K562 (cell line): Measurements from ENCODE around the gene DNAH3. TPM values are rescaled to one million over a fixed set of nuclear protein-coding genes. Genes with fewer than 3 reads are reported as not detected.
A peak's percentile ranks its signal among the peaks of the same experiment; 100 is the strongest.

Experiments used
- ATAC-seq: fragments of 200-7000 bp; cut with Tn5 transposase; 3 replicates; pipeline ENCODE4 v1.9.1; 2020; ENCODE audit warnings: moderate library complexity
- BruUV-seq: library from RNA; stranded (reverse); fragments of 400-500 nt; replicated peaks from 2 replicates; lab custom pipeline; 2021; lab: Mats Ljungman, UMichigan
- CTCF ChIA-PET: fragments of 300-600 bp; formaldehyde crosslinking; extraction: SDS; loops from one replicate; lab custom pipeline; 2021; ENCODE audit warnings: low intra/inter-chr PET ratio; lab: Yijun Ruan, JAX
- POLR2A ChIA-PET: fragments of 300-600, 350-650 bp; sonication (Branson Sonifier 250); formaldehyde crosslinking; extraction: SDS; loops from one replicate; lab custom pipeline; 2021; ENCODE audit warnings: antibody characterized with exemption, inconsistent platforms; lab: Yijun Ruan, JAX
- DNase-seq, 4 experiments: peaks; one replicate each; pipeline versions ENCODE4 v3.0.0 to v3.0.0-alpha.2; 2011 to 2018; ENCODE audit warnings: low spot score in 3 of 4, mixed read lengths in 3 of 4; ENCODE audit errors: extremely low read depth in 1 of 4
- FAIRE-seq: peaks from 2 replicates; lab custom pipeline; 2011; peaks lifted over from hg19 to GRCh38; lab: Jason Lieb, UNC
- H2AFZ ChIP-seq: 2 replicates; pipeline ENCODE4 v1.6.0; 2011; ENCODE audit warnings: low read depth, low read length, control low read depth, inconsistent platforms
- H3K27ac ChIP-seq: fragments of 200-600 bp; 3 replicates; pipeline ENCODE4 v1.8.0; 2011; ENCODE audit warnings: low read depth, mild to moderate bottlenecking, control low read depth, inconsistent platforms, low read length, moderate library complexity, mixed read lengths; ENCODE audit errors: extremely low read depth
- H3K27me3 ChIP-seq, 2 experiments: fragments of 300-600 bp in 1 of 2; 2 replicates in 1 of 2; 3 replicates in 1 of 2; pipeline versions ENCODE4 v1.6.0 to v1.8.0; 2011; ENCODE audit warnings: inconsistent platforms in 2 of 2, low read length in 2 of 2, mild to moderate bottlenecking in 1 of 2, mixed read lengths in 1 of 2, moderate library complexity in 1 of 2; ENCODE audit not compliant: control insufficient read depth in 2 of 2, insufficient read depth in 2 of 2
- H3K36me3 ChIP-seq: fragments of 300-600 bp; 3 replicates; pipeline ENCODE4 v1.8.0; 2011; ENCODE audit warnings: mild to moderate bottlenecking, low read length, inconsistent platforms; ENCODE audit not compliant: control insufficient read depth, insufficient read depth
- H3K4me1 ChIP-seq, 2 experiments: fragments of 200-600 bp in 1 of 2; replicated peaks in 1 of 2; 2 replicates in 1 of 2; 3 replicates in 1 of 2; pipeline versions ENCODE4 v1.5.1 to v1.8.0; 2011; ENCODE audit warnings: inconsistent platforms in 2 of 2, low read length in 2 of 2, mild to moderate bottlenecking in 1 of 2, mixed read lengths in 1 of 2, moderate library complexity in 1 of 2; ENCODE audit not compliant: control insufficient read depth in 2 of 2, insufficient read depth in 2 of 2
- H3K4me2 ChIP-seq: 2 replicates; pipeline ENCODE4 v1.6.1; 2011; ENCODE audit warnings: low read length, control low read depth, inconsistent platforms, mixed read lengths; ENCODE audit not compliant: insufficient read depth
- H3K4me3 ChIP-seq: fragments of 200-600 bp; sonication (generic), shearing (Covaris generic); 2 replicates; pipeline ENCODE4 v1.5.1; 2016; ENCODE audit warnings: control low read depth, inconsistent platforms
- H3K79me2 ChIP-seq: fragments of 200-600 bp; 3 replicates; pipeline ENCODE4 v1.8.0; 2011; ENCODE audit warnings: low read length, inconsistent platforms; ENCODE audit not compliant: control insufficient read depth, insufficient read depth
- H3K9ac ChIP-seq, 2 experiments: 2 replicates each; pipeline versions ENCODE4 v1.6.0 to v1.6.1; 2011; ENCODE audit warnings: low read depth in 2 of 2, low read length in 2 of 2, control low read depth in 1 of 2, inconsistent platforms in 1 of 2, mild to moderate bottlenecking in 1 of 2, mixed read lengths in 1 of 2; ENCODE audit not compliant: insufficient read depth in 1 of 2
- H3K9me1 ChIP-seq: one replicate; pipeline ENCODE4 v1.6.0; 2011; ENCODE audit warnings: inconsistent platforms, mild to moderate bottlenecking, low read length, moderate library complexity; ENCODE audit not compliant: control insufficient read depth, insufficient read depth
- H3K9me3 ChIP-seq: replicated peaks from 2 replicates; pipeline ENCODE4 v1.5.1; 2011; ENCODE audit warnings: low read depth, low read length, inconsistent platforms; ENCODE audit not compliant: control insufficient read depth, insufficient read depth
- H4K20me1 ChIP-seq: replicated peaks from 2 replicates; pipeline ENCODE4 v1.6.1; 2011; ENCODE audit warnings: low read length, inconsistent platforms, mixed read lengths; ENCODE audit not compliant: control insufficient read depth, insufficient read depth
- ETV5 ChIP-seq: sonication (generic); formaldehyde crosslinking; IDR thresholded peaks from 2 replicates; pipeline ENCODE4 v1.4.0; 2020; ENCODE audit warnings: low read depth, mild to moderate bottlenecking, missing genetic modification reagents
- HMG20B ChIP-seq: fragments of 250-450 bp; sonication (Bioruptor Pico); IDR thresholded peaks from 2 replicates; pipeline ENCODE4 v1.5.0; 2021; ENCODE audit warnings: mild to moderate bottlenecking
- KAT8 ChIP-seq: fragments of 450-650 bp; IDR thresholded peaks from 2 replicates; pipeline ENCODE4 v1.6.1; 2016; ENCODE audit warnings: low read depth, mild to moderate bottlenecking
- KLF13 ChIP-seq: fragments of 450-650 bp; IDR thresholded peaks from 2 replicates; pipeline ENCODE4 v1.6.1; 2016; ENCODE audit warnings: missing genetic modification characterization, low read depth, mild to moderate bottlenecking, missing compliant biosample characterization, moderate library complexity, borderline replicate concordance
- POLR2AphosphoS2 ChIP-seq: IDR thresholded peaks from 2 replicates; pipeline ENCODE4 v1.6.1; 2012; ENCODE audit warnings: low read length, improper control_type of control experiment
- WGBS: fragments of 100-300 bp; shearing (Covaris generic); methylation state at CpG from one replicate; pipeline ENCODE4 v1.1.6; 2016; ENCODE audit warnings: low coverage, mixed read lengths; ENCODE audit not compliant: insufficient coverage; ENCODE audit errors: missing lambda C conversion rate; 5-methylcytosine and 5-hydroxymethylcytosine counted together
- in situ Hi-C: fragments of 300-500 bp; cut with MboI; formaldehyde crosslinking; loops from 4 replicates; pipeline ENCODE4 v1.15.0; 2018; ENCODE audit warnings: inconsistent platforms, mixed read lengths
- intact Hi-C: fragments of 100-400 bp; cut with micrococcal nuclease; formaldehyde crosslinking; loops from 2 replicates; pipeline ENCODE4 v1.14.2; 2022
- polyA plus RNA-seq, 8 experiments: library from polyadenylated mRNA; depleted of rRNA in 4 of 8; stranded (reverse) in 5 of 8; unstranded in 3 of 8; fragments of >200 nt; fragmentation: Nextera tagmentation in 2 of 8; fragmentation: Illumina TruSeq in 1 of 8; extraction: Ambion mirVana in 2 of 8; extraction: Trizol in 1 of 8; gene quantifications; 2 replicates each; pipeline versions ENCODE4 v1.2.1 to v1.2.3, GENCODE V29; 2011 to 2014; ENCODE audit warnings: inconsistent platforms in 1 of 8, missing spikeins in 1 of 8
- total RNA-seq, 7 experiments: library from RNA; depleted of rRNA in 6 of 7; stranded (reverse); fragments of >200 nt in 6 of 7; fragmentation: Illumina TruSeq in 2 of 7; extraction: Trizol in 2 of 7; gene quantifications; 2 replicates each; pipeline versions ENCODE4 v1.2.1 to v1.2.3, GENCODE V29; 2011 to 2021; ENCODE audit warnings: low replicate concordance in 1 of 7

DNAH3 gene
- total and polyA plus RNA-seq, 9 of the 15 experiments (the other 6 are each of a cell fraction or from before 2014, with no cell fraction given), result 0.32 to 0.84 (median 0.44) TPM

GRCh38 chr16:20903116-20903898, 247.3 kb downstream of the DNAH3 start:
- POLR2A ChIA-PET, result interaction anchor here (0.6 to 2.0 kb wide), 4 partner anchors 8 to 46 kb away, joined by 3 to 12 read pairs (median 4); no protein-coding TSS in a partner anchor
- no peaks in the 10 kb centered on the region for H3K27me3 ChIP-seq
- H3K27ac ChIP-seq, result no peak overlapping the region
- FAIRE-seq (no peak), ATAC-seq (no peak)
- peak overlapping the region in 1 of 2 experiments; percentile 6; a peak in 1 of 4 replicates for H3K9ac ChIP-seq
- H3K79me2 ChIP-seq, result peaks cover 38% of the 10 kb centered on the region
- peaks cover 3% of the 10 kb centered on the region; the same call in 1 of the 3 replicates for H3K36me3 ChIP-seq
- CTCF ChIA-PET, result no interaction called here
- no peak overlapping the region for H3K4me2 ChIP-seq
- in situ Hi-C loops, result no loop called here
- no peak overlapping the region for H2AFZ ChIP-seq
- TF ChIP-seq KAT8 (no peak), POLR2AphosphoS2 (0 out of 2 replicates have a peak, but pooled peaks have one; percentile 39)
- TF ChIP-seq, all 486 proteins: peak for 1
- DNase-seq, result no peak
- peaks cover 28 to 38% of the 10 kb centered on the region in 2 experiments for H3K4me1 ChIP-seq
- no peaks in the 10 kb centered on the region for H3K9me1 ChIP-seq
- no peaks in the 10 kb centered on the region for H4K20me1 ChIP-seq
- BruUV-seq, result no TSS peak
- WGBS, result 76% methylated on average over 5 of the region's 5 CpGs
- no peak overlapping the region for H3K4me3 ChIP-seq
- intact Hi-C loops, result loop anchor here (5.0 kb wide), 2 partner anchors 44 to 51 kb away; no protein-coding TSS in a partner anchor
- no peaks in the 10 kb centered on the region for H3K9me3 ChIP-seq

DNA sequence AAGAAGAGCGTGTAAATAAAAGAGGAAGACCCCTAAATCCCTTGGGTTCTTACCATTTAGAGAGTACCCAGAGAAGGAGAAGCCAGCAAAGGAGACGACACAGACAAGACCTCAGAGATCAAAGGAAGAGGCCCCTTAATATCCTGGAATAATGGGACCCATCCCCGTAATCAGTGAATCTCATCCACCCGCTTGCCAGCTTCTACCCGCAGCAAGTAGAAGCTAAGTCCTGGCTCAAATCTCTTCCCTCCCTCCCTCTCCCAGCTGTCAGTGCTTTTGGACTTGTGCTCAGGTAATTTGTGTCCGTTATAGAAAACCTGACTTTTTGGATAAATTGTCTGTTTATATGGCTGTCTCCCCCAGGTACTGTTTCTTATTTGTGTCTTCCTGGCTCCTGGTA, 248.2 kb downstream of the DNAH3 start:
- ATAC-seq, result no peak
- intact Hi-C loops, result loop anchor here (5.0 kb wide), 2 partner anchors 45 to 50 kb away; no protein-coding TSS in a partner anchor
- WGBS, result 89% methylated on average over 6 of the region's 6 CpGs
- Histone ChIP-seq H3K4me1 (peaks cover 32 to 45% of the 10 kb centered on the region in 2 experiments), H2AFZ (no peak overlapping the region), H3K4me2 (no peak overlapping the region; the same call in 1 of the 2 replicates), H4K20me1 (no peaks in the 10 kb centered on the region), H3K36me3 (peaks cover 3% of the 10 kb centered on the region; the same call in 1 of the 3 replicates), H3K4me3 (no peak overlapping the region), H3K27ac (no peak overlapping the region), H3K9me3 (no peaks in the 10 kb centered on the region), H3K9me1 (no peaks in the 10 kb centered on the region), H3K9ac (peak overlapping the region in 1 of 2 experiments; percentile 92; a peak in 1 of 4 replicates), H3K27me3 (no peaks in the 10 kb centered on the region), H3K79me2 (peaks cover 38% of the 10 kb centered on the region)
- BruUV-seq, result no TSS peak
- FAIRE-seq, result no peak
- no peak for DNase-seq
- TF ChIP-seq KLF13 (tag), result no peak
- TF ChIP-seq HMG20B, result no peak
- 0 out of 2 replicates have a peak, but pooled peaks have one; percentile 9 for TF ChIP-seq ETV5
- in situ Hi-C loops, result no loop called here
- ChIA-PET POLR2A (interaction anchor here (0.6 to 2.0 kb wide), 6 partner anchors 9 to 45 kb away, joined by 3 to 12 read pairs (median 4); no protein-coding TSS in a partner anchor), CTCF (no interaction called here)
